ENCODE data around the gene BCLAF3.

The BCLAF3 gene

GRCh38 chrX:19975845-19976244, 15.0 kb downstream of the BCLAF3 start:
- no peak for ATAC-seq

GRCh38 chrX:19972984-19973383, 17.9 kb downstream of the BCLAF3 start:
- ATAC-seq, result no peak
- TF ChIP-seq ZNF565 (CRISPR knock-in tag; conservative IDR thresholded peaks at IDR 0.05; ENCODE audit: low read depth) (no peak), ZC3H10 (CRISPR knock-in tag; IDR thresholded peaks at IDR 0.05) (no peak), POU6F1 (CRISPR knock-in tag; IDR thresholded peaks at IDR 0.05; ENCODE audit: borderline replicate concordance, low read depth) (no peak), TOX (CRISPR knock-in tag; IDR thresholded peaks at IDR 0.05; ENCODE audit: borderline replicate concordance) (no peak), ARNTL (CRISPR knock-in tag; IDR thresholded peaks at IDR 0.05; ENCODE audit: borderline replicate concordance, low read depth) (no peak), ISL1 (CRISPR knock-in tag; IDR thresholded peaks at IDR 0.05) (no peak), PATZ1 (CRISPR knock-in tag; IDR thresholded peaks at IDR 0.05; ENCODE audit: borderline replicate concordance) (no peak), ZNF8 (CRISPR knock-in tag; IDR thresholded peaks at IDR 0.05) (no peak), ZFP3 (CRISPR knock-in tag; IDR thresholded peaks at IDR 0.05) (no peak), SNAI2 (CRISPR knock-in tag; IDR thresholded peaks at IDR 0.05) (no peak), RARB (CRISPR knock-in tag; IDR thresholded peaks at IDR 0.05) (no peak), TCF4 (CRISPR knock-in tag; IDR thresholded peaks at IDR 0.05; ENCODE audit: borderline replicate concordance) (no peak), CSRNP3 (CRISPR knock-in tag; IDR thresholded peaks at IDR 0.05) (no peak), ESRRG (CRISPR knock-in tag; IDR thresholded peaks at IDR 0.05) (no peak), CREB5 (CRISPR knock-in tag; IDR thresholded peaks at IDR 0.05; ENCODE audit: low read depth) (no peak), ZNF70 (CRISPR knock-in tag; IDR thresholded peaks at IDR 0.05) (no peak), OSR1 (CRISPR knock-in tag; IDR thresholded peaks at IDR 0.05) (no peak), ZFP30 (CRISPR knock-in tag; IDR thresholded peaks at IDR 0.05) (no peak), BACH2 (CRISPR knock-in tag; IDR thresholded peaks at IDR 0.05; ENCODE audit: borderline replicate concordance) (no peak)

More at GRCh38 chrX:19975845-19976244, 15.0 kb downstream of the BCLAF3 start:
- TF ChIP-seq ZNF565 (CRISPR knock-in tag; conservative IDR thresholded peaks at IDR 0.05; ENCODE audit: low read depth), result no peak
- TF ChIP-seq TOX (CRISPR knock-in tag; IDR thresholded peaks at IDR 0.05; ENCODE audit: borderline replicate concordance), result no peak
- TF ChIP-seq PATZ1 (CRISPR knock-in tag; IDR thresholded peaks at IDR 0.05; ENCODE audit: borderline replicate concordance), result no peak
- no peak for TF ChIP-seq CSRNP3 (CRISPR knock-in tag; IDR thresholded peaks at IDR 0.05)
- TF ChIP-seq ISL1 (CRISPR knock-in tag; IDR thresholded peaks at IDR 0.05), result no peak
- TF ChIP-seq BACH2 (CRISPR knock-in tag; IDR thresholded peaks at IDR 0.05; ENCODE audit: borderline replicate concordance), result no peak
- no peak for TF ChIP-seq SNAI2 (CRISPR knock-in tag; IDR thresholded peaks at IDR 0.05)
- no peak for TF ChIP-seq ZNF70 (CRISPR knock-in tag; IDR thresholded peaks at IDR 0.05)
- no peak for TF ChIP-seq TCF4 (CRISPR knock-in tag; IDR thresholded peaks at IDR 0.05; ENCODE audit: borderline replicate concordance)
- TF ChIP-seq RARB (CRISPR knock-in tag; IDR thresholded peaks at IDR 0.05), result no peak
- TF ChIP-seq PPARA (CRISPR knock-in tag; IDR thresholded peaks at IDR 0.05; ENCODE audit: borderline replicate concordance), result no peak
- no peak for TF ChIP-seq CREB5 (CRISPR knock-in tag; IDR thresholded peaks at IDR 0.05; ENCODE audit: low read depth)
